ENCODE results near the gene RAD54L. TPM values are rescaled to one million over a fixed set of nuclear protein-coding genes. Genes with fewer than 3 reads are reported as not detected.

RAD54L gene
- total and polyA plus RNA-seq, 2 donors (not counting 1 experiment from before 2014, with no cell fraction given) = 0.57 to 1.1 TPM

- Mint-ChIP-seq H3K4me1 (no peaks in the 10 kb centered on the region), H3K4me3 (no peak overlapping the region), H3K27me3 (peaks cover 3% of the 10 kb centered on the region), H3K27ac (no peak overlapping the region), H3K9me3 (ENCODE audit: insufficient read depth) (no peaks in the 10 kb centered on the region)
- no peak overlapping the region for H3K4me2 ChIP-seq (replicated peaks; ENCODE audit: low read depth, low read length, poor library complexity, severe bottlenecking)
- ChIA-PET POLR2A (no interaction called here), CTCF (interaction anchor here (0.7 to 1.5 kb wide), 2 partner anchors 29 to 1869 kb away, joined by 3 to 4 read pairs; no protein-coding TSS in a partner anchor)
- no peaks in the 10 kb centered on the region for H3K27me3 ChIP-seq (replicated peaks in 1 of 4; ENCODE audit: control extremely low read depth in 1 of 4, control insufficient read depth in 3 of 4, insufficient read depth in 4 of 4, low read length in 3 of 4)
- no CpG with 5 or more reads among the region's 3 CpGs for WGBS (ENCODE audit: insufficient coverage)
- ATAC-seq (ENCODE audit: low read depth) = no peak
- no peak for TF ChIP-seq CTCF (IDR thresholded peaks at IDR 0.05)
- no peak for TF ChIP-seq EZH2 (IDR thresholded peaks at IDR 0.05; ENCODE audit: borderline replicate concordance, insufficient read depth, low read depth, low read length, poor library complexity, severe bottlenecking)
- no peak overlapping the region for H2AFZ ChIP-seq (ENCODE audit: insufficient read depth, low read depth, low read length, poor library complexity, severe bottlenecking)
- no peak for DNase-seq
- no peak overlapping the region for H3K4me3 ChIP-seq (ENCODE audit: control extremely low read depth in 1 of 5, extremely low read depth in 1 of 5, insufficient read depth in 1 of 5, low read depth in 2 of 5, low read length in 4 of 5)
- H4K20me1 ChIP-seq (ENCODE audit: control insufficient read depth, insufficient read depth, low read length, poor library complexity, severe bottlenecking) = no peaks in the 10 kb centered on the region
- no peaks in the 10 kb centered on the region for H3K79me2 ChIP-seq (ENCODE audit: control insufficient read depth, insufficient read depth, low read length)
- H3K27ac ChIP-seq (ENCODE audit: low read length in 2 of 2) = no peak overlapping the region
- H3K36me3 ChIP-seq (replicated peaks in 1 of 2; ENCODE audit: control extremely low read depth in 1 of 2, control insufficient read depth in 1 of 2, extremely low read depth in 1 of 2, insufficient read depth in 2 of 2, low read length in 1 of 2) = no peaks in the 10 kb centered on the region
- H3K4me1 ChIP-seq (ENCODE audit: control insufficient read depth in 2 of 2, insufficient read depth in 2 of 2, low read length in 2 of 2) = no peaks in the 10 kb centered on the region
- no peak overlapping the region for H3K9ac ChIP-seq (ENCODE audit: low read length)
- intact Hi-C loops (cut with micrococcal nuclease) = no loop called here
- no peaks in the 10 kb centered on the region for H3K9me3 ChIP-seq (ENCODE audit: control extremely low read depth in 1 of 3, control insufficient read depth in 2 of 3, insufficient read depth in 1 of 3, low read length in 2 of 3)
Measured at GRCh38 chr1:46210561-46210960, 37.0 kb upstream of the RAD54L start.

- no peak overlapping the region for H3K4me3 ChIP-seq (ENCODE audit: control extremely low read depth in 1 of 5, extremely low read depth in 1 of 5, insufficient read depth in 1 of 5, low read depth in 2 of 5, low read length in 4 of 5)
- no peaks in the 10 kb centered on the region for H3K27me3 ChIP-seq (replicated peaks in 1 of 4; ENCODE audit: control extremely low read depth in 1 of 4, control insufficient read depth in 3 of 4, insufficient read depth in 4 of 4, low read length in 3 of 4)
- intact Hi-C loops (cut with micrococcal nuclease) = no loop called here
- ATAC-seq (ENCODE audit: low read depth) (no peak), DNase-seq (no peak)
- POLR2A ChIA-PET = no interaction called here
- no peak overlapping the region for H2AFZ ChIP-seq (ENCODE audit: insufficient read depth, low read depth, low read length, poor library complexity, severe bottlenecking)
- H4K20me1 ChIP-seq (ENCODE audit: control insufficient read depth, insufficient read depth, low read length, poor library complexity, severe bottlenecking) = no peaks in the 10 kb centered on the region
- Mint-ChIP-seq H3K4me1 (no peaks in the 10 kb centered on the region), H3K27me3 (peaks cover 3% of the 10 kb centered on the region), H3K27ac (no peak overlapping the region), H3K9me3 (ENCODE audit: insufficient read depth) (no peaks in the 10 kb centered on the region), H3K4me3 (no peak overlapping the region)
- no peaks in the 10 kb centered on the region for H3K9me3 ChIP-seq (ENCODE audit: control extremely low read depth in 1 of 3, control insufficient read depth in 2 of 3, insufficient read depth in 1 of 3, low read length in 2 of 3)
- CTCF ChIA-PET = no interaction called here
- 100% methylated on average over 1 of the region's 2 CpGs for whole genome bisulfite sequencing (ENCODE audit: insufficient coverage)
- H3K27ac ChIP-seq (ENCODE audit: low read length in 2 of 2) = no peak overlapping the region
- H3K9ac ChIP-seq (ENCODE audit: low read length) = no peak overlapping the region
- no peaks in the 10 kb centered on the region for H3K79me2 ChIP-seq (ENCODE audit: control insufficient read depth, insufficient read depth, low read length)
- no peaks in the 10 kb centered on the region for H3K36me3 ChIP-seq (replicated peaks in 1 of 2; ENCODE audit: control extremely low read depth in 1 of 2, control insufficient read depth in 1 of 2, extremely low read depth in 1 of 2, insufficient read depth in 2 of 2, low read length in 1 of 2)
- no peaks in the 10 kb centered on the region for H3K4me1 ChIP-seq (ENCODE audit: control insufficient read depth in 2 of 2, insufficient read depth in 2 of 2, low read length in 2 of 2)
- no peak overlapping the region for H3K4me2 ChIP-seq (replicated peaks; ENCODE audit: low read depth, low read length, poor library complexity, severe bottlenecking)
- TF ChIP-seq EZH2 (IDR thresholded peaks at IDR 0.05; ENCODE audit: borderline replicate concordance, insufficient read depth, low read depth, low read length, poor library complexity, severe bottlenecking) (no peak), CTCF (IDR thresholded peaks at IDR 0.05) (no peak)
Measured at GRCh38 chr1:46211051-46211450, 36.5 kb upstream of the RAD54L start.

Measured in B cell (primary cell).